Nephron progenitor cell (in vitro differentiated cells): ENCODE data around the gene GAP43.

ENCODE experiments used
- DNase-seq: peaks from one replicate; pipeline ENCODE4 v3.0.0; 2021
- H3K27ac Mint-ChIP-seq: 2 replicates; pipeline ENCODE4 v1.8.0; 2021; ENCODE audit warnings: mild to moderate bottlenecking, moderate library complexity, mixed read lengths
- H3K27me3 Mint-ChIP-seq: 2 replicates; pipeline ENCODE4 v1.8.0; 2021; ENCODE audit warnings: mild to moderate bottlenecking, low read depth, mixed read lengths; ENCODE audit not compliant: poor library complexity
- H3K36me3 Mint-ChIP-seq: 2 replicates; pipeline ENCODE4 v1.8.0; 2021; ENCODE audit warnings: low read depth, mixed read lengths
- H3K4me1 Mint-ChIP-seq: 2 replicates; pipeline ENCODE4 v1.8.0; 2021; ENCODE audit warnings: mixed read lengths
- H3K4me3 Mint-ChIP-seq: 2 replicates; pipeline ENCODE4 v1.8.0; 2021; ENCODE audit warnings: mild to moderate bottlenecking, moderate library complexity, mixed read lengths
- H3K9me3 Mint-ChIP-seq: 2 replicates; pipeline ENCODE4 v1.8.0; 2021; ENCODE audit warnings: mild to moderate bottlenecking, moderate library complexity, mixed read lengths
- TF ChIP-seq, protein P1 (sequence below): fragments of 200-600 bp; sonication (generic); IDR thresholded peaks from 2 replicates; pipeline ENCODE4 v1.5.0; 2021; ENCODE audit warnings: antibody characterized with exemption

The GAP43 gene

DNA sequence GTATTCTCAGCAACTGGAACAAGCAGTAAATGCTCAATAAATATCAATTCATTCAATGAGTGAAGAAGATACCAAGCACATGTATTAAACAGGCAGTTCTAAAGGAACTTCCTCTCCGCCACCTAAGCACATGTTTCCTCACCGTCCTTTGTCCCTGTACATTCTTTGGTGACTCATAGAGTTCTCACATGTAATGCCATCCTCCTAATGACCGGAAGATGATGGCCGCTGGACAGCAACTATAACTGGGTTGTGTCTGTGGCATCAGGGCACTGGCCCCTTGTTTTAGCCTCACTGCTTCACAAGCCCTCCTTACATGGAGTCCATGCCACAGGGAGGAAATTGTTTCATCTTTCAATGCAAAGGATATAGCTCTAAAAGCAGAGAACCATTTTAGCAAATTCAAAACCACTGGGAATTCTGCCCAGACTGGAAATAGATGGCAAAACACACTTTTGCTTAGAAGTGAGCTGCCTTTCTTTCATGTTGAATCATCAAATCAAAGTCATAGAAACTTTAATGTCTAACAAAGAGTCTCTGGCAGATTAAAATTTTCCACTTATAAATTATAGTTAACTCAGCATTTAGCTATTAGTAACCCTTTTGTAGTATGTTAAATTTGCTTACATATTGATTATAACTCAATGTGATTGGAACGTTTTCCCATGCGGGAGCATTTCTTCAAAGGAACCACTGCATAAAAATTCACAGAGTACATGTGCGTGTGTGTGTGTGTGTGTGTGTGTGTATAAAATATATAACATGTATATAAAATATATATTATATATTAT is 74.1 kb downstream of the GAP43 start:
- Mint-ChIP-seq H3K27ac (no peak overlapping the region), H3K27me3 (peaks cover 4% of the 10 kb centered on the region), H3K9me3 (no peaks in the 10 kb centered on the region), H3K4me3 (no peak overlapping the region), H3K36me3 (no peaks in the 10 kb centered on the region), H3K4me1 (peaks cover 20% of the 10 kb centered on the region)
- DNase-seq, result no peak
- TF ChIP-seq, protein P1, sequence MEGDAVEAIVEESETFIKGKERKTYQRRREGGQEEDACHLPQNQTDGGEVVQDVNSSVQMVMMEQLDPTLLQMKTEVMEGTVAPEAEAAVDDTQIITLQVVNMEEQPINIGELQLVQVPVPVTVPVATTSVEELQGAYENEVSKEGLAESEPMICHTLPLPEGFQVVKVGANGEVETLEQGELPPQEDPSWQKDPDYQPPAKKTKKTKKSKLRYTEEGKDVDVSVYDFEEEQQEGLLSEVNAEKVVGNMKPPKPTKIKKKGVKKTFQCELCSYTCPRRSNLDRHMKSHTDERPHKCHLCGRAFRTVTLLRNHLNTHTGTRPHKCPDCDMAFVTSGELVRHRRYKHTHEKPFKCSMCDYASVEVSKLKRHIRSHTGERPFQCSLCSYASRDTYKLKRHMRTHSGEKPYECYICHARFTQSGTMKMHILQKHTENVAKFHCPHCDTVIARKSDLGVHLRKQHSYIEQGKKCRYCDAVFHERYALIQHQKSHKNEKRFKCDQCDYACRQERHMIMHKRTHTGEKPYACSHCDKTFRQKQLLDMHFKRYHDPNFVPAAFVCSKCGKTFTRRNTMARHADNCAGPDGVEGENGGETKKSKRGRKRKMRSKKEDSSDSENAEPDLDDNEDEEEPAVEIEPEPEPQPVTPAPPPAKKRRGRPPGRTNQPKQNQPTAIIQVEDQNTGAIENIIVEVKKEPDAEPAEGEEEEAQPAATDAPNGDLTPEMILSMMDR, result no peak

- Mint-ChIP-seq H3K9me3 (no peaks in the 10 kb centered on the region), H3K4me1 (peaks cover 8% of the 10 kb centered on the region), H3K27ac (peak overlapping the region; percentile 41), H3K4me3 (no peak overlapping the region), H3K36me3 (no peaks in the 10 kb centered on the region), H3K27me3 (peaks cover 4% of the 10 kb centered on the region)
- TF ChIP-seq, protein P1, result no peak
- peak; percentile 38 for DNase-seq
Measured at GRCh38 chr3:115698851-115699591, 75.7 kb downstream of the GAP43 start.

- Mint-ChIP-seq H3K36me3 (no peaks in the 10 kb centered on the region), H3K27ac (no peak overlapping the region), H3K4me3 (no peak overlapping the region), H3K9me3 (no peaks in the 10 kb centered on the region), H3K27me3 (peaks cover 4% of the 10 kb centered on the region), H3K4me1 (peaks cover 7% of the 10 kb centered on the region)
- DNase-seq, result no peak
- TF ChIP-seq, protein P1, result no peak
Measured at GRCh38 chr3:115699706-115700105, 76.4 kb downstream of the GAP43 start.

- Mint-ChIP-seq H3K36me3 (no peaks in the 10 kb centered on the region), H3K4me1 (peaks cover 7% of the 10 kb centered on the region), H3K4me3 (no peak overlapping the region), H3K9me3 (no peaks in the 10 kb centered on the region), H3K27me3 (no peaks in the 10 kb centered on the region), H3K27ac (no peak overlapping the region)
- no peak for DNase-seq
- TF ChIP-seq, protein P1, result no peak
Measured at GRCh38 chr3:115702598-115702997, 79.3 kb downstream of the GAP43 start.

GRCh38 chr3:115704661-115705338 is 81.5 kb downstream of the GAP43 start:
- DNase-seq, result no peak
- no peaks in the 10 kb centered on the region for H3K9me3 Mint-ChIP-seq
- no peak overlapping the region for H3K27ac Mint-ChIP-seq
- TF ChIP-seq, protein P1, result no peak
- H3K27me3 Mint-ChIP-seq, result no peaks in the 10 kb centered on the region
- no peaks in the 10 kb centered on the region for H3K4me1 Mint-ChIP-seq
- no peak overlapping the region for H3K4me3 Mint-ChIP-seq
- H3K36me3 Mint-ChIP-seq, result no peaks in the 10 kb centered on the region
